Heart left ventricle (tissue), 16 donors: ENCODE results near the gene KDM4E. TPM values are rescaled to one million over a fixed set of nuclear protein-coding genes. Genes with fewer than 3 reads are reported as not detected.

Experiments
- ATAC-seq, 4 donors: fragments of 200-7000 bp; cut with Tn5 transposase; one replicate each; pipeline ENCODE4 v1.9.1; 2020 to 2022; ENCODE audit warnings: moderate library complexity in 4 of 4, mild to moderate bottlenecking in 3 of 4, moderate number of reproducible peaks in 1 of 4
- DNase-seq, 5 donors: peaks; one replicate each; pipeline ENCODE4 v3.0.0-alpha.2; 2020
- H3K27ac ChIP-seq, 12 donors: fragments of 200-600 bp; sonication (generic) in 4 of 12; one replicate each; pipeline versions ENCODE4 v1.5.0 to v1.8.0; 2016 to 2022; ENCODE audit warnings: mild to moderate bottlenecking in 2 of 12
- H3K27me3 ChIP-seq, 9 donors: fragments of 200-600 bp; sonication (generic) in 2 of 9; one replicate each; pipeline versions ENCODE4 v1.5.1 to v1.8.0; 2016 to 2022; ENCODE audit warnings: mild to moderate bottlenecking in 3 of 9
- H3K36me3 ChIP-seq, 9 donors: fragments of 200-600 bp; sonication (generic) in 2 of 9; one replicate each; pipeline versions ENCODE4 v1.5.0 to v1.8.0; 2018 to 2022; ENCODE audit warnings: mild to moderate bottlenecking in 2 of 9
- H3K4me1 ChIP-seq, 12 donors: fragments of 200-600 bp; sonication (generic) in 4 of 12; one replicate each; pipeline versions ENCODE4 v1.5.0 to v1.8.0; 2016 to 2022; ENCODE audit warnings: mild to moderate bottlenecking in 3 of 12
- H3K4me3 ChIP-seq, 12 donors: fragments of 200-600 bp; sonication (generic) in 4 of 12; one replicate each; pipeline versions ENCODE4 v1.5.0 to v1.8.0; 2017 to 2022; ENCODE audit warnings: mild to moderate bottlenecking in 9 of 12, moderate library complexity in 4 of 12
- H3K9me3 ChIP-seq, 12 donors: fragments of 200-600 bp; sonication (generic) in 4 of 12; one replicate each; pipeline versions ENCODE4 v1.5.0 to v1.8.0; 2016 to 2022; ENCODE audit warnings: mild to moderate bottlenecking in 1 of 12
- POLR2A ChIP-seq, 2 donors: fragments of 450-650 bp; IDR thresholded peaks; one replicate each; pipeline ENCODE4 v1.6.1; 2017; ENCODE audit warnings: antibody characterized with exemption in 2 of 2, mild to moderate bottlenecking in 2 of 2, moderate library complexity in 2 of 2
- WGBS, 4 donors: extraction: QIAGEN DNeasy Blood & Tissue Kit in 2 of 4; methylation state at CpG; one replicate each; pipeline versions ENCODE4 v1.1.5 to v1.1.7; 2013 to 2018; 5-methylcytosine and 5-hydroxymethylcytosine counted together
- intact Hi-C, 10 donors: fragments of 100-400 bp; cut with DNase I; formaldehyde crosslinking; loops; one replicate each; pipeline versions ENCODE4 v1.11.1 to v1.14.2; 2022
- polyA plus RNA-seq, 2 donors: library from polyadenylated mRNA; stranded (reverse); fragments of 200-250 nt; gene quantifications; one replicate each; pipeline ENCODE4 v1.2.3, GENCODE V29; 2013
- total RNA-seq, 9 donors: library from RNA; depleted of rRNA in 2 of 9; stranded (reverse); fragments of >200 nt in 2 of 9; fragmentation: NEBNext Ultra II Directional in 3 of 9; extraction: Animal tissue kit (Norgen Biotek cat#: 25700) in 3 of 9; gene quantifications; one replicate each; pipeline versions ENCODE4 v1.1.0 to v1.2.4, GENCODE V29; 2016 to 2023
- TF ChIP-seq, protein P1 (sequence below), 12 donors: fragments of 200-600 bp; sonication (generic) in 4 of 12; IDR thresholded peaks; one replicate each; pipeline versions ENCODE4 v1.5.0 to v1.8.0; 2018 to 2022; ENCODE audit warnings: antibody characterized with exemption in 12 of 12, mild to moderate bottlenecking in 5 of 12
- donor health status: ischemic (EF 13 %, LVEDD 7.1; RV severe dilation, severe dysfunction).
- donor health status: healthy with polysubstance abuse.
- donor health status: DM: no; HTN: yes; CAD: no.
- donor health status: DM: no; HTN: no; CAD: no.
- donor health status: ischemic (EF 25% LVEDD 6.9; RV normal size, moderate dysfunction).
- donor health status: ischemic (EF 25% LVEDD 5.7; RV mildly dilated, moderate dysfunction).
- donor health status: healthy.
- donor health status: DM: yes; HTN: yes; CAD: no.
- donor health status: ischemic (EF 35%, LVEDD 5.7; RV mildly dilated, moderate dysfunction).
- donor health status: nonischemic (EF 11% LVEDD 7.7; RV severe dilation, severe dysfunction).
- donor health status: DM: yes; HTN: yes; CAD: no.
- donor health status: PGD.
- donor health status: ischemic (EF 29% LVEDD 5.4; RV normal size, mild dysfunction).
- donor health status: nonischemic (EF 23%, LVEDD 6.1; RV moderate dilation, normal function).

The KDM4E gene
- total and polyA plus RNA-seq, 11 donors, result not detected

- no peaks in the 10 kb centered on the region for H3K9me3 ChIP-seq
- intact Hi-C loops, result no loop called here
- no peaks in the 10 kb centered on the region for H3K4me1 ChIP-seq
- no peak overlapping the region for H3K4me3 ChIP-seq
- 89 to 94% (median 92%) methylated on average over 19 to 22 of the region's 22 CpGs for WGBS, 4 donors
- no peak for ATAC-seq
- no peak for DNase-seq
- no peaks in the 10 kb centered on the region for H3K36me3 ChIP-seq
- no peak for TF ChIP-seq POLR2A (IDR thresholded peaks at IDR 0.05)
- TF ChIP-seq, protein P1, sequence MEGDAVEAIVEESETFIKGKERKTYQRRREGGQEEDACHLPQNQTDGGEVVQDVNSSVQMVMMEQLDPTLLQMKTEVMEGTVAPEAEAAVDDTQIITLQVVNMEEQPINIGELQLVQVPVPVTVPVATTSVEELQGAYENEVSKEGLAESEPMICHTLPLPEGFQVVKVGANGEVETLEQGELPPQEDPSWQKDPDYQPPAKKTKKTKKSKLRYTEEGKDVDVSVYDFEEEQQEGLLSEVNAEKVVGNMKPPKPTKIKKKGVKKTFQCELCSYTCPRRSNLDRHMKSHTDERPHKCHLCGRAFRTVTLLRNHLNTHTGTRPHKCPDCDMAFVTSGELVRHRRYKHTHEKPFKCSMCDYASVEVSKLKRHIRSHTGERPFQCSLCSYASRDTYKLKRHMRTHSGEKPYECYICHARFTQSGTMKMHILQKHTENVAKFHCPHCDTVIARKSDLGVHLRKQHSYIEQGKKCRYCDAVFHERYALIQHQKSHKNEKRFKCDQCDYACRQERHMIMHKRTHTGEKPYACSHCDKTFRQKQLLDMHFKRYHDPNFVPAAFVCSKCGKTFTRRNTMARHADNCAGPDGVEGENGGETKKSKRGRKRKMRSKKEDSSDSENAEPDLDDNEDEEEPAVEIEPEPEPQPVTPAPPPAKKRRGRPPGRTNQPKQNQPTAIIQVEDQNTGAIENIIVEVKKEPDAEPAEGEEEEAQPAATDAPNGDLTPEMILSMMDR (IDR thresholded peaks at IDR 0.05), result no peak
- peaks cover 0 to 37% (median 0%) of the 10 kb centered on the region in 9 donors for H3K27me3 ChIP-seq
- H3K27ac ChIP-seq, result no peak overlapping the region
Measured at GRCh38 chr11:95050595-95051202, 25.6 kb downstream of the KDM4E start.

- Histone ChIP-seq H3K4me1 (no peaks in the 10 kb centered on the region), H3K27ac (no peak overlapping the region), H3K4me3 (no peak overlapping the region), H3K9me3 (no peaks in the 10 kb centered on the region), H3K27me3 (peaks cover 0 to 29% (median 0%) of the 10 kb centered on the region in 9 donors), H3K36me3 (no peaks in the 10 kb centered on the region)
- intact Hi-C loops, result no loop called here
- DNase-seq, result no peak
- WGBS, 4 donors, result 81 to 89% (median 85%) methylated on average over 2 of the region's 2 CpGs
- no peak for ATAC-seq
- TF ChIP-seq, protein P1 (IDR thresholded peaks at IDR 0.05), result no peak
- no peak for TF ChIP-seq POLR2A (IDR thresholded peaks at IDR 0.05)
Measured at GRCh38 chr11:95054356-95054755, 29.3 kb downstream of the KDM4E start.

DNA sequence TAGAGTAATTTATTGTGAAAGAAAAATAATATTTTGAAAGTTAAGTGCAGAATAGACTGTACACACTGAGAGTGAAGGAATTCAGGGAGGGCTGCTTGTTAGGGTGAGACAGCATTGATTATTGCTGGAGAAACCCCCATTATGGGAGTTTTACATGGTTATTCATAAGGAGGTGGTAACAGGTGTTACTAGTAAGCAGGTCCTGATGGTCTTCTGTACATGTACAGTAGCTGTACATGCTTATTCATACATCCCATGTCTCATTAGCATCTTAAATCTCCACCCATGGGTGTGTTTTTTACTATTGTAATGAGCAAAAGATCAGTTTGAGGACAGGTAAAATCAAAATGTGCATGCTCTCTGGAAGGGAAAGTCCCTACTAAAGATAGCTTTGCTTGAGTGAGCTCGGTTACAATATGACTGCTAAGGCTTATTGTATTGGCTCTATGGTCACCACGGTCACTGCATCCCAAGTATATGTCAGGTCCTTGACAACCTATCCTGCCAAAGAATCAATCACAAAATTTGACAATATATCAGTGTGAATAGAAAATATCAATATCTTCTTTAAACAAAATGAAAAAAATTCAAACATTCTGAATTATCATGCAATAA, 30.3 kb downstream of the KDM4E start:
- no peaks in the 10 kb centered on the region for H3K9me3 ChIP-seq
- no peak overlapping the region for H3K4me3 ChIP-seq
- H3K4me1 ChIP-seq, result no peaks in the 10 kb centered on the region
- no peak for ATAC-seq
- H3K36me3 ChIP-seq, result no peaks in the 10 kb centered on the region
- whole genome bisulfite sequencing, 4 donors, result 39 to 43% (median 41%) methylated on average over 2 of the region's 2 CpGs
- intact Hi-C loops, result no loop called here
- peaks cover 0 to 29% (median 0%) of the 10 kb centered on the region in 9 donors for H3K27me3 ChIP-seq
- no peak for TF ChIP-seq POLR2A (IDR thresholded peaks at IDR 0.05)
- TF ChIP-seq, protein P1 (IDR thresholded peaks at IDR 0.05), result no peak
- no peak for DNase-seq
- H3K27ac ChIP-seq, result no peak overlapping the region

- Histone ChIP-seq H3K27ac (no peak overlapping the region), H3K27me3 (peaks cover 0 to 21% (median 0%) of the 10 kb centered on the region in 9 donors), H3K4me1 (no peaks in the 10 kb centered on the region), H3K4me3 (no peak overlapping the region), H3K9me3 (no peaks in the 10 kb centered on the region), H3K36me3 (no peaks in the 10 kb centered on the region)
- intact Hi-C loops, result no loop called here
- DNase-seq, result no peak
- ATAC-seq, result no peak
- TF ChIP-seq, protein P1 (IDR thresholded peaks at IDR 0.05), result no peak
- TF ChIP-seq POLR2A (IDR thresholded peaks at IDR 0.05), result no peak
- WGBS, 4 donors, result 92 to 94% (median 93%) methylated on average over 8 of the region's 8 CpGs
Measured at GRCh38 chr11:95057959-95058358, 32.9 kb downstream of the KDM4E start.
